NOMO-1 treated with DMSO at 0.1 percent for 48 hours (cell line): ENCODE measurements around the gene TUBB4A.

Source experiments
- DNase-seq: peaks from one replicate; lab custom pipeline; 2025; ENCODE audit not compliant: unreplicated experiment; lab: John Stamatoyannopoulos, UW

Gene TUBB4A

GRCh38 chr19:6446452-6446851, 55.7 kb downstream of the TUBB4A start:
- DNase-seq, result no peak
